T follicular helper cell (primary cell): ENCODE data around the gene NR2E1.

Experiments
- DNase-seq: peaks from one replicate; pipeline ENCODE4 v3.0.0-alpha.2; 2020; ENCODE audit warnings: low read depth

The NR2E1 gene

DNA sequence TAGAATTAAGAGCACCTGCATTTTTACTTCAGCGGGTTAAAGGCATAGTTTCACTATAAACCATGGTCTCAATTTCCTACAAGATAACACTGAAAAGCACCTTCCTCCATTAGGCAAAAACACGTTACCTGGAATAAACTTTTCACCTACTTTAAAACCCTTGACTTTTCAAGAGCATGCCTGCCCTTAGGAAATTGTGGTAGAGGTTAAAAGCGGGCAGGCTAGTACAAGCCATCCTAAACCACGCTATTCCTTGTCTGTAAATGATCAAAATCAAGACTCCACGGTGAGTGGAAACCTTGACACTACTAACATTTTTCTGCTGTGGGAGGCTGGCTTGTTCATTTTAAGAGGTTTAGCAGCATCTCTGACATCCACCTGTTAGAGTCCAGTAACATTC is 43.9 kb downstream of the NR2E1 start:
- DNase-seq = no peak

DNA sequence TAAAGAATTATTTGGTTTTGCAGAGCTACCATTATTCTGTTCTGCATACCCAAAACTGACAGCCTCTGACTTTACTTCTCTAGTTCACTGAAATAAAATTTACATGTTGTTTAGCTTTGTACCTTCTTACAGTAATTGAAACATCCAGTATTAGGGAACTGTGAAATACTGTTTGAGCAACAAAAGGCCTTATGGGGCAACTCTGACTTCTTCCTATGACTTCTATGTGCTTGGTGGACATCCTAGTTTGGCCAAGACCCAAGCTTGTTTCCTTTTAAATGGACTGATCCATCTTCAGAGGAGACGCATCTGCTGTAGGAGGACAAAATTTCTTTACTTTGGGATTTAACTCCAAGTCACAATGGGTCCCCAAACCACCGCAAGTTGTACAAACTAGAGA is 44.7 kb downstream of the NR2E1 start:
- DNase-seq = no peak

DNA sequence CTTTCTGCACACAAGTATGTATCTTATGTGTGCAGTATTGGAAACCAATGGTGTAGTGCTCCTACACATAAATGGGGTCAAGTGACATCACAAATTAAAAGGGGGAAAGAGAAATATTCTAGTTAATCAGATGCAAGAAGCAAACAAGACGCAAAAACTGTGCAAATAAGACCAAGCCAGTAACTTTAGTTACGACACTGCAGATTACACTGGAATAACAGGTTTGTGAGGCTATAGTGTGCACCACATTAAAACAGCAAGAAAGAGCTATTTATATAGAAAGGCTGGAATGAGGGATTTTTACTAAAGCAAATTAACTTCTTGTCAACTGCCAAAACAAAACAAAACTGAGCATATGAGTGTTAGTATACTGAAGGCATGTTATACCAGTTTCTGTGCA is 45.8 kb downstream of the NR2E1 start:
- no peak for DNase-seq

DNA sequence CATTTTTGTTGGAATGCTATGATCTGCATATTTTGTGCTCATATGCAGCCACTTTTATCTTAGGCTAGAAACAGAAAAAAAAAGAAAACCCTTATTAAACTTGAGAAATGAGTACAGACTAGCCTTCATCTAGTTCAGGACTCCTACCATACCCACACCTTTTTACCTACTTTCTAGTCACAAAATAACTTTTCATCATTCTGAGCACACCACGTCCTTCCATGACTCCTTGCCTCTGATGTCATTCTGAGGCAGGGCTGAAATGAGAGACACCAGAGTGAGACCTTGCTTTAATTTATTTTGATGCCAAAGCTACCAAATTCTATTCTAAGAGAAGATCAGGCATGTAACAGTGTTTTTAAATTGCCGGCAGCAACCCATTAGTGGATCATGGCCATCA is 56.2 kb downstream of the NR2E1 start:
- DNase-seq = no peak

DNA sequence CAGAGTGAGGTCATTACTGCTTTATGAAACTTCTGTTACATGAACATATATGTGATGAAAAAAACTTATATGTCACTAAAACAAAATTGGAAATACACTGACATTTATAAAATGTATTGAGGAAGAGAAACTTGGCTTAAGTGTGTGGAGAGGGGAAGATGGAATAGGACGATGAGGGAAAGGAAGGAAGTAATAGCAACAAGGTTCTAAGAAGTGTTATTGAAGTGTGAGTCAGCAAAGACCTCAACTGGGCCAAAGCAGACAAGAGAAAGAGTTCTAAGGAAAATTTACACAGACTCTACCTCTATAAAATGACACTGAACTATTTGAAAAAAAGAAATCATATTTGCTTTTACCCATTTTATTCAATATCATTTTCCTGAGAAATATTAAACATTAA is 56.7 kb downstream of the NR2E1 start:
- DNase-seq = no peak

DNA sequence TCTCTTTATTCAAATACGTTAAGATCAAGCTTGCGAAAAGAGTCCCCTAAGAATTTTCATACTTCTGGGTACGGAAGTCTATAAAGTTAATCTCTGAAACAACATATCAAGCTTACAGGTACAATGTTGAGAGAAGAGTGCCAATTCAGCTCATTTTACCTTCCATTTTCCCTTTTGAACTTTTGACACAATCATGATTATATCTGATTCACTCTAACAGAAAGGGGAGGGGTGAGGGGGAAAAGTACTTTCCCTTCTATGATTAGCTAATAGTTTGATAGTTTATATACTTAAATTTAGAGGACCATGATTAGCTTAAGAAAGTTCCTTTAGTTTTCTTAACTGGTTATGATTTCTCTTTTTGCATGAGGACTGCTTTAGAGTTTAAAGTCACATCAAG is 61.5 kb downstream of the NR2E1 start:
- no peak for DNase-seq

DNA sequence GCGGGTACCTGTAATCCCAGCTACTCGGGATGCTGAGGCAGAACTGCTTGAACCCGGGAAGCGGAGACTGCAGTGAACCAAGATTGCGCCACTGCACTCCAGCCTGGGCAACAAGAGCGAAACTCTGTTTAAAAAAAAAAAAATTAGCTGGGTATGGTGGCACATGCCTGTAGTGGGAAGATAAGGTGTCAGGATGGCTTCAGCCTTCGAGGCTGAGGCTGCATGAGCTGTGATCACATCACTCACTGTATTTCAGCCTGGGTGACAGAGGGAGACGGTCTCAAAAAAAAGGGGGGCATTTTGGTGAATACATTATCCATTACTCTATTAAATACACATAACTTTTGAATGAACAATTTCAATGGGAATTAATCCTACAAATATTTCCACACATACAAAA is 62.6 kb downstream of the NR2E1 start:
- no peak for DNase-seq

DNA sequence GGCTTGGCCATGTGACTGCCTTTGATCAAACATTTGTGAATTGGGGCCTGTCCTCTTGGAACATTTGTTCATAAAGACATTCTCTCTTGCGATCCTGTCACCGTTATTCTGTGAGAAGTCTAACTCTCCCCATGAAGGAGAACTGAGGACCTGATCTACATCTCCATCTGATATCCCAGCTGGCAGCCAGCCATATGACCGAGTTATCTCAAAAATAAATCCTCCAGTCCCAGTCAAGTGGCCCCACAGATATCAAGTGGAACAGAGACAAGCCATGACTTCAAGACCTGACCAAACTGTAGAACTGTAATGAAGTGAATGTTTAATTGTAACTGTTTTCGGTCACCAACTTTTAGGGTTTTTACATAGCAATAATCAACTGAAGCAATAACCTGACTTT is 69.3 kb downstream of the NR2E1 start:
- DNase-seq = no peak

DNA sequence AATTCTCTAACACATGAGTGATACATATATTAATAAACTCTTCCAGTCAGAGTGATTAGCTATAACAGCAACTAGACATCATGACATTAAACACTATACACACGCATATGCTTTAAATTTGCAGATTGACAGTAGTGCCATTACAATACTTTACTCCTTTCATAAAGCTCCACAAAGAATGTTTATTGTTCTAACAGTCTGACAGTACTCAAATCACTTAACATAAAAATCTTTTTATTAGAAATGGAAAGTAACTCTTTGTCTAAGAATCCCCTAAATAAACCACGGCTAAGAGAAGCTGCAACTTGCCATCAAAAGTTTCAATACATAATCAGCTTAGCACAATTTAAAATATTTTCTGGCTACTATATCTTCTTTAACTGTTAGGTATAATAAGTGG is 71.0 kb downstream of the NR2E1 start:
- no peak for DNase-seq

DNA sequence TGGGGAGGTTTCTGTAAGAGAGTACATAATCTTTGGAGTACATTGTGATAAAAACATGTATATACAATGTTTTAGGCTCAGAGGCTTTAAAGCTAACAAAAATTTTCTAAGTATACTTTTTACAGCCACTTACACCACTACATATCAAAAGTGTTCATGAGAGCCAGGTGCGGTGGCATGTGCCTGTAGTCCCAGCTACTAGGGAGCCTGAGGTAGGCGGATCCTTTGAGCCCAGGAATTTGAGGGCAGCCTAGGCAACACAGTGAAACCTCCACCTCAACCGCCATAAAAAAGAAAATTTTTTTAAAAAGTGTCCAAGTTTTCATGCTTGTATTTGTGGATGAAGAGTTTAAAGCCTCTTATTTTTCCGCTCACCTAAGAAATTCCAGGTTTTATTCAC is 72.5 kb downstream of the NR2E1 start:
- DNase-seq = no peak
